SU-DHL-6 (cell line): ENCODE data around the gene SULT2B1.

Source experiments
- H2AFZ ChIP-seq: fragments of 200-600 bp; sonication (generic); 2 replicates; pipeline ENCODE4 v1.6.1; 2014; ENCODE audit warnings: low read depth, mild to moderate bottlenecking, moderate library complexity, mixed read lengths, antibody characterized with exemption, low read length; ENCODE audit not compliant: severe bottlenecking
- H3F3A ChIP-seq: fragments of 200-600 bp; shearing (Covaris generic); 2 replicates; pipeline ENCODE4 v1.6.0; 2016; ENCODE audit warnings: antibody characterized with exemption, mild to moderate bottlenecking; ENCODE audit not compliant: insufficient read depth
- H3K27ac ChIP-seq: fragments of 200-600 bp; sonication (generic); 2 replicates; pipeline ENCODE4 v1.5.1; 2016; ENCODE audit warnings: low read depth, mild to moderate bottlenecking, low read length, moderate library complexity, mixed read lengths
- H3K27me3 ChIP-seq: fragments of 200-600 bp; sonication (generic), shearing (Covaris generic); 2 replicates; pipeline ENCODE4 v1.6.0; 2014; ENCODE audit warnings: mild to moderate bottlenecking, low read length
- H3K36me3 ChIP-seq: fragments of 200-600 bp; sonication (generic); 2 replicates; pipeline ENCODE4 v1.6.1; 2014; ENCODE audit warnings: mild to moderate bottlenecking, low read length, mixed read lengths
- H3K4me2 ChIP-seq: fragments of 300-600, 200-600 bp; shearing (Covaris generic), sonication (generic); 2 replicates; pipeline ENCODE4 v1.6.0; 2014; ENCODE audit warnings: low read length, low read depth, mild to moderate bottlenecking; ENCODE audit not compliant: poor library complexity, severe bottlenecking
- H3K4me3 ChIP-seq: fragments of 200-600 bp; sonication (generic); 2 replicates; pipeline ENCODE4 v1.5.1; 2014; ENCODE audit warnings: antibody characterized with exemption, low read length, mild to moderate bottlenecking, mixed read lengths; ENCODE audit not compliant: insufficient read depth, poor library complexity, severe bottlenecking
- H3K79me2 ChIP-seq: fragments of 200-600 bp; sonication (generic); 2 replicates; pipeline ENCODE4 v1.6.1; 2014; ENCODE audit warnings: mild to moderate bottlenecking, low read length, moderate library complexity; ENCODE audit not compliant: insufficient read depth
- H3K9ac ChIP-seq: fragments of 200-600 bp; sonication (generic); 2 replicates; pipeline ENCODE4 v1.7.0; 2014; ENCODE audit warnings: mild to moderate bottlenecking, low read length
- H3K9me2 ChIP-seq: fragments of 200-600 bp; sonication (generic); replicated peaks from 2 replicates; pipeline ENCODE4 v1.6.1; 2014; ENCODE audit warnings: low read length; ENCODE audit not compliant: insufficient read depth
- H3K9me3 ChIP-seq: fragments of 200-600 bp; sonication (generic); 2 replicates; pipeline ENCODE4 v1.6.1; 2014; ENCODE audit warnings: low read length, mixed read lengths; ENCODE audit not compliant: insufficient read depth
- H4K20me1 ChIP-seq: fragments of 200-600 bp; sonication (generic); 2 replicates; pipeline ENCODE4 v1.6.1; 2014; ENCODE audit warnings: low read depth, mild to moderate bottlenecking, antibody characterized with exemption, low read length, moderate library complexity, mixed read lengths
- EZH2phosphoT487 ChIP-seq: fragments of 200-600 bp; sonication (generic), shearing (Covaris generic); conservative IDR thresholded peaks from 2 replicates; pipeline ENCODE4 v1.6.1; 2018; ENCODE audit warnings: mild to moderate bottlenecking, antibody characterized with exemption, low read length, moderate library complexity, mixed read lengths
- TF ChIP-seq, protein P1 (sequence below): fragments of 200-600 bp; sonication (generic); IDR thresholded peaks from one replicate; pipeline ENCODE4 v1.5.1; 2017; ENCODE audit warnings: antibody characterized with exemption, mild to moderate bottlenecking, low read length, moderate library complexity; ENCODE audit not compliant: insufficient read depth, poor library complexity, severe bottlenecking

The SULT2B1 gene

DNA sequence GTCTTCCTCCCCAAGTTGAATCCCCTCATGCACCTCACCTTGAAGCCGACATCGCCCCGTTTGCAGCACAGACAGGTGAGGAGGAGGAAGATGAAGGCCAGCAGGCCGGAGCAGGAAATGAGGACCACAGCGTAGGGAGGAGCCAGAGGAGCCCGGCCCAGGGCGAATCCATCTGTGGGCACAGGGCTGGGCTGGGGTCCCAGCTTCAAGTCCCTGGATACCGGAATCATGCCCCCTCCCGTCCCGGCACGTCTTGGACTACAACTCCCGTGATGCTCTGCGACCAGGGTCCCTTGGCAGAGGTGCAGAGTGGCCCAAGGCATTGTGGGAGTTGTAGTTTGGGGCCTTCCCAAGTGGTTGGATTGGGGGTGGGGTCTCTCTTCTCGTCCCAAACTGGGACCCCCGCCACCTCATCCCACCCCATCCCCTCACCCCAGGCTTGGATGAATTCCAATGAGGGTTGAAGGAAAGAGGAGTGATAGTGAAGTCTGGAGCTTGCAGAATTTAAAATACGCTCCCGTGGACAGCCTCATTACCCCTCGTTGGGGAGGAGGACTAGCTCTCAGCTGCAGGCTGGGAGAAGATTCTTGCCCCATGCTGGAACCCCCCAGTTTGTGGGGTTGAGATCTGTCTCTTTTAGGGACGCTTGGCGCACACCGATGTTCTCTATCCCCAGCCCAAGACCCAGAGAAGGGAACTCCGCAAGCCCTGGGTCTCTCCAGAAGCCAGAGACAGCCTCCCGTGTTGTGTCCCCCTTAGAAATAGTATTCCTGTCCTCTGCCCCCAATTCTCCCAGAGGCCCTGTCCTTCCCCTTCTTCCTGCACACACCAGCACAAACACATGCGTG, 41.3 kb upstream of the SULT2B1 start:
- H3K4me2 ChIP-seq, result peak overlapping the region; percentile 22
- H3F3A ChIP-seq, result peaks cover 8% of the 10 kb centered on the region
- H3K27ac ChIP-seq, result no peak overlapping the region
- TF ChIP-seq EZH2phosphoT487, result no peak
- TF ChIP-seq, protein P1, sequence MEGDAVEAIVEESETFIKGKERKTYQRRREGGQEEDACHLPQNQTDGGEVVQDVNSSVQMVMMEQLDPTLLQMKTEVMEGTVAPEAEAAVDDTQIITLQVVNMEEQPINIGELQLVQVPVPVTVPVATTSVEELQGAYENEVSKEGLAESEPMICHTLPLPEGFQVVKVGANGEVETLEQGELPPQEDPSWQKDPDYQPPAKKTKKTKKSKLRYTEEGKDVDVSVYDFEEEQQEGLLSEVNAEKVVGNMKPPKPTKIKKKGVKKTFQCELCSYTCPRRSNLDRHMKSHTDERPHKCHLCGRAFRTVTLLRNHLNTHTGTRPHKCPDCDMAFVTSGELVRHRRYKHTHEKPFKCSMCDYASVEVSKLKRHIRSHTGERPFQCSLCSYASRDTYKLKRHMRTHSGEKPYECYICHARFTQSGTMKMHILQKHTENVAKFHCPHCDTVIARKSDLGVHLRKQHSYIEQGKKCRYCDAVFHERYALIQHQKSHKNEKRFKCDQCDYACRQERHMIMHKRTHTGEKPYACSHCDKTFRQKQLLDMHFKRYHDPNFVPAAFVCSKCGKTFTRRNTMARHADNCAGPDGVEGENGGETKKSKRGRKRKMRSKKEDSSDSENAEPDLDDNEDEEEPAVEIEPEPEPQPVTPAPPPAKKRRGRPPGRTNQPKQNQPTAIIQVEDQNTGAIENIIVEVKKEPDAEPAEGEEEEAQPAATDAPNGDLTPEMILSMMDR, result no peak
- H2AFZ ChIP-seq, result no peak overlapping the region
- H3K4me3 ChIP-seq, result no peak overlapping the region
- H4K20me1 ChIP-seq, result no peaks in the 10 kb centered on the region
- no peak overlapping the region for H3K9ac ChIP-seq
- H3K9me3 ChIP-seq, result no peaks in the 10 kb centered on the region
- H3K36me3 ChIP-seq, result no peaks in the 10 kb centered on the region
- H3K27me3 ChIP-seq, result no peaks in the 10 kb centered on the region
- H3K9me2 ChIP-seq, result no peaks in the 10 kb centered on the region
- no peaks in the 10 kb centered on the region for H3K79me2 ChIP-seq

DNA sequence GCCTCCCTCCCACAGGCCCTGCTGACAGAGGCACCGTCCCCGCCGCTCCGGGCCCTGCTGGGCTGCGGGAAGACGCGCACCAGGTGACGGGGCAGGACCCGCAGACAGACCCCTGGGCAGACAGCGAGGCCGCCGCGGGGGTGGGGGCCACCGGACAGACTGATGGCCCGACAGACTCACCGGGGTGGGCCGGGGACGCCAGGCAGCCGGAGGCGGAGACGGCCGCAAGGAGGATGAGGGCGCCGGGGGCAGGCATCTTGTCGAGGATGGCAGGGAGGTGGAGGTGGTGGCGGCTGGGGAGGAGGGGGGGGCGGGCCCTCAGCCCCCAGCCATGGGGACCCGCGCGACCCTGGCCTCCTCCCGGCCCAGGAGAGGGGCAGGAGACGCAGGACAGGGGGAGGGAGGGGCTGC, 40.6 kb upstream of the SULT2B1 start:
- Histone ChIP-seq H4K20me1 (no peaks in the 10 kb centered on the region), H3K27ac (no peak overlapping the region), H3K4me3 (no peak overlapping the region), H3K9ac (no peak overlapping the region), H3K27me3 (no peaks in the 10 kb centered on the region), H3K9me3 (no peaks in the 10 kb centered on the region), H3K36me3 (no peaks in the 10 kb centered on the region), H2AFZ (no peak overlapping the region), H3K79me2 (no peaks in the 10 kb centered on the region), H3F3A (peaks cover 8% of the 10 kb centered on the region), H3K9me2 (no peaks in the 10 kb centered on the region), H3K4me2 (no peak overlapping the region)
- TF ChIP-seq EZH2phosphoT487, result no peak
- TF ChIP-seq, protein P1, result no peak

DNA sequence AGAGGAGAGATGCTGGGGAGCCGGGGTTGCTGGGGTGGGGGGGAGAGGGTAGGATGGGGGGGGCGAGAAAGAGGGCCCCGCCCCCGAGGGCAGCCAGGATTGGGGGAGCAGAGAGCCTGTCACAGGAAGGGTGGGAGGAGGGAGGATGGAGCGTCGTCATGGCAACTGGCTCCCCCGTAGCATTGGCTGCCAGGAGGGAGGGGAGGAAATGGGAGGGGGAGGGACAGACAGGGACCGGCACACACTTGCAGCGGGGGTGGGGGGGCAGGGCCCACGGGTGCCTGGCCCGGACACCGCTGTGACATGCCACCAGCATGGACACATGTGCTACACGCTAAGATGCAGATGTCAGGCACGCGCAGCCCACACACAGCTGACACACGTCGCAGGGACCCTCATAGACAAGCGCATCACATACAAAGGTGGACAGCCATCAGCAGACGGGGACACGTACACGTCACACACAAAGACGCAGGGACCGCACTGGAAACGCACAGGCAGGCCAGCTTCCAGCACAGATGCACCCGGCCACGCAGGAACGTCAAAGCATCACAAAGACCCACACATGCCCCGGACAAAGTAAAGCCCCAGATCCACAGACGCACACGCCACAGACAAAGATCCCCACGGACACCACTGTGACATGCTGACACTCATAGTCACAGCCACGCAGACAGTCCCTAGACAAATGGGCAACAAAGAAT, 40.0 kb upstream of the SULT2B1 start, which contains the start of gene LMTK3:
LMTK3 (minus strand) TSS at position 36 of the 704 bp plus-strand sequence. CDS start 259 bp downstream, outside the sequence.
- Histone ChIP-seq H3K9me3 (no peaks in the 10 kb centered on the region), H3K27me3 (no peaks in the 10 kb centered on the region), H3K9ac (peak within 1 kb of the TSS; percentile 77; the same call in 1 of the 2 replicates), H3K4me2 (peak within 1 kb of the TSS; percentile 84), H3K36me3 (no peaks in the 10 kb centered on the region), H3K27ac (no peak within 1 kb of the TSS), H3K79me2 (no peaks in the 10 kb centered on the region), H3K9me2 (no peaks in the 10 kb centered on the region), H3K4me3 (peak within 1 kb of the TSS; percentile 74), H3F3A (peaks cover 8% of the 10 kb centered on the region), H4K20me1 (no peaks in the 10 kb centered on the region), H2AFZ (peak within 1 kb of the TSS; percentile 87)
- no peak for TF ChIP-seq EZH2phosphoT487
- TF ChIP-seq, protein P1, result no peak
